22Rv1 (cell line): ENCODE data around the gene ATP5ME.
"Not testable (repeated sequence)": the region's sequence is repeated elsewhere in the genome, so short reads cannot be mapped to it uniquely, and the experiment has no call there.

Experiments
- H3K27ac ChIP-seq: fragments of 450-650 bp; 2 replicates; pipeline ENCODE4 v1.5.1; 2017
- ZFX ChIP-seq: fragments of 450-650 bp; IDR thresholded peaks from 2 replicates; pipeline ENCODE4 v1.6.1; 2017; ENCODE audit warnings: antibody characterized with exemption, borderline replicate concordance
- TF ChIP-seq, protein P1 (sequence below): fragments of 450-650 bp; IDR thresholded peaks from 2 replicates; pipeline ENCODE4 v1.5.1; 2017; ENCODE audit warnings: mild to moderate bottlenecking

The ATP5ME gene

DNA sequence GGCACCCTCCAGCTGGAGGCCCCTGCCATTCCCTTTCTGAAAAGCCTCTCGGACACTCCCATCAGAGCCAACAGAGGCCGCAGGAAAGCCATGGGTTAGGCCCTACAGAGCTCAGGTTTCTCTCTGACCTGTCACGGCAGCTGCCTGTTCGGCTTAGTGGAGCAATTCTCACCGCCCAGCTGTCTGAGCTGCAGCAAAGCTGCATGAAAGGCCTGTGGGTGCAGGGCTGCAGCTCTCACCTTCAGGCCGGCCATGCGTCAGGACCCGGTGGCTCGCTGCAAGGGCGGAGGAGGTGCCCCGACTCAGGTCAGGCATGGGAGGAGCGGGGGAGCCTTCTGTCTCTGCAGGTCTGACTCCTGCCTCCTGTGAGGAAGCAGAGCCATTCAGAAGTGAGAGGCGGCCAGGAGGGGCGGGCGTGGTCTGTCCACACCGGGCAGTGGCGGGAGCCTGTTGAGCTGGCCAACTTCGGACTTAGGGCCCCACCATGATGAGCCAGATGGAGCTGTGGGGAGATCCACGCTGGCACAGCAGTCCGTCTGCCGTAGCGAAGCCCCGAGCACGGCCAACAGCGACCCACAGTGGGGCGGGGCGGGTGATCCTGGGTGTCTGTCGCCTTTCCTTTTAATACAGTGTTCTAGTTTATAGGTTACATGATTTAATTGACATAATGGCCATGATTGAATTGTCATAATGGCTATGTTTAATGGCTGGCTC lies 25.3 kb downstream of the ATP5ME start:
- TF ChIP-seq ZFX: no peak
- TF ChIP-seq, protein P1, sequence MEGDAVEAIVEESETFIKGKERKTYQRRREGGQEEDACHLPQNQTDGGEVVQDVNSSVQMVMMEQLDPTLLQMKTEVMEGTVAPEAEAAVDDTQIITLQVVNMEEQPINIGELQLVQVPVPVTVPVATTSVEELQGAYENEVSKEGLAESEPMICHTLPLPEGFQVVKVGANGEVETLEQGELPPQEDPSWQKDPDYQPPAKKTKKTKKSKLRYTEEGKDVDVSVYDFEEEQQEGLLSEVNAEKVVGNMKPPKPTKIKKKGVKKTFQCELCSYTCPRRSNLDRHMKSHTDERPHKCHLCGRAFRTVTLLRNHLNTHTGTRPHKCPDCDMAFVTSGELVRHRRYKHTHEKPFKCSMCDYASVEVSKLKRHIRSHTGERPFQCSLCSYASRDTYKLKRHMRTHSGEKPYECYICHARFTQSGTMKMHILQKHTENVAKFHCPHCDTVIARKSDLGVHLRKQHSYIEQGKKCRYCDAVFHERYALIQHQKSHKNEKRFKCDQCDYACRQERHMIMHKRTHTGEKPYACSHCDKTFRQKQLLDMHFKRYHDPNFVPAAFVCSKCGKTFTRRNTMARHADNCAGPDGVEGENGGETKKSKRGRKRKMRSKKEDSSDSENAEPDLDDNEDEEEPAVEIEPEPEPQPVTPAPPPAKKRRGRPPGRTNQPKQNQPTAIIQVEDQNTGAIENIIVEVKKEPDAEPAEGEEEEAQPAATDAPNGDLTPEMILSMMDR: no peak
- no peak overlapping the region for H3K27ac ChIP-seq

DNA sequence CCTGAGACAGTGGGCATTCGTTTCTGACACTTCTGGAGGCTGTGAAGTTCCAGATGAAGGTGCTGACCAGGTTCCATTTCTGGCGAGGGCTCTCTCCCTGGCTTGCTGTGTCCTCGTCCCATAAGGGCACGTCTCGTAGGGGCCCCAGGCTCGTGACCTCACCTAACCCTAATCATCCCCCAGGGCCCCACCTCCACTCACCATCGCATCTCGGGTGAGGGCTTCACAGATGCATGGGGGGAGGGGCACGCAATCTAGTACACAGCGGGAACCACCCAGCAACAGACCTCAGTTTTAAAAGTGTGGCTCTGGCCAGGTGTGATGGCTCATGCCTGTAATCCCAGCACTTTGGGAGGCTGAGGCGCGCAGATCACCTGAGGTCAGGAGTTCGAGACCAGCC lies 26.6 kb downstream of the ATP5ME start:
- H3K27ac ChIP-seq: no peak overlapping the region
- TF ChIP-seq, protein P1: no peak
- no peak for TF ChIP-seq ZFX

- H3K27ac ChIP-seq: peak overlapping the region; percentile 48
- no peak for TF ChIP-seq ZFX
- TF ChIP-seq, protein P1: peak; percentile 91
Measured at GRCh38 chr4:646460-646859, 27.6 kb downstream of the ATP5ME start.

DNA sequence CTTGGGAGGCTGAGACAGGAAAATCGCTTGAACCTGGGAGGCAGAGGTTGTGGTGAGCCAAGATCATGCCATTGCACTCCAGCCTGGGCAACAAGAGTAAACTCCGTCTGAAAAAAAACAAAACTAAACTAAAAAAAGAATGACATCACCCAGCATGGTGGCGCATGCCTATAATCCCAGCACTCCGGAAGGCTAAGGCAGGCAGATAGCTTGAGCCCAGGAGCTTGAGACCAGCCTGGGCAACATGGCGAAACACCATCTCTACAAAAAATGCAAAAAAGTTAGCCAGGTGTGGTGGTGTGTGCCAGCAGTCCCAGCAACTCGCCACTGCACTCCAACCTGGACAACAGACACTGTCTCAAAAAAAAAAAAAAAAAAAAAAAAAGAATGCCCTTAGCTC lies 31.7 kb downstream of the ATP5ME start:
- not testable (repeated sequence) for H3K27ac ChIP-seq

- TF ChIP-seq, protein P1: no peak
- no peak for TF ChIP-seq ZFX
- H3K27ac ChIP-seq: no peak overlapping the region
Measured at GRCh38 chr4:637536-638280, 36.4 kb downstream of the ATP5ME start.

GRCh38 chr4:636628-637159 lies 37.4 kb downstream of the ATP5ME start:
- TF ChIP-seq, protein P1: no peak
- no peak for TF ChIP-seq ZFX
- H3K27ac ChIP-seq: no peak overlapping the region

GRCh38 chr4:635851-636627 lies 38.0 kb downstream of the ATP5ME start:
- H3K27ac ChIP-seq: no peak overlapping the region
- no peak for TF ChIP-seq ZFX
- TF ChIP-seq, protein P1: no peak

DNA sequence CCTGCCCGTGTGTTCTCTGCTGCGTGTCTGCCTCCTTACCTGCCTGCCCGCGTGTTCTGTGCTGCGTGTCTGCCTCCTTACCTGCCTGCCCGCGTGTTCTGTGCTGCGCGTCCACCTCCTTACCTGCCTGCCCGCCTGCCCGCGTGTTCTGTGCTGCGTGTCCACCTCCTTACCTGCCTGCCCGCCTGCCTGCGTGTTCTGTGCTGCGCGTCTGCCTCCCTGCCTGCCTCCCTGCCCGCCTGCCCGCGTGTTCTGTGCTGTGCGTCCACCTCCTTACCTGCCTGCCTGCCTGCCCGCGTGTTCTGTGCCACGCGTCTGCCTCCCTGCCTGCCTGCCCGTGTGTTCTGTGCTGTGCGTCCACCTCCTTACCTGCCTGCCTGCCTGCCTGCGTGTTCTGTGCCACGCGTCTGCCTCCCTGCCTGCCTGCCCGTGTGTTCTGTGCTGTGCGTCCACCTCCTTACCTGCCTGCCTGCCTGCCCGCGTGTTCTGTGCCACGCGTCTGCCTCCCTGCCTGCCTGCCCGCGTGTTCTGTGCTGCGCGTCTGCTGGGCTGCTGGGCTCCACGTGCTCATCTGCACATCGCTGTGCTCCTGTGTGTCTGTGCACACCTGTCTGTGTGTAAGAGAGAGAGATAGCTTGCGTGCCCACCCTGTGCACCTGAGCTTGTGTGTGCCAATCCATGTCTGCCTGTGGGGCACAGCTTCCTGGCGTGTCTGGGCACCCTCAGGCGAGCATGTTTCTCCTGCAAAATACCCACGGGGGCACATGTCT lies 38.8 kb downstream of the ATP5ME start:
- H3K27ac ChIP-seq: not testable (repeated sequence)
